ENCODE measurements around the gene RYR2.

GRCh38 chr1:237071641-237072420 is 29.8 kb downstream of the RYR2 start:
- TF ChIP-seq CTCF (IDR thresholded peaks at IDR 0.05 in 2 of 3, conservative IDR thresholded peaks at IDR 0.05 in 1 of 3; ENCODE audit: insufficient read depth in 2 of 3, low read depth in 1 of 3, low read length in 3 of 3) (no peak), RBM39 (optimal IDR thresholded peaks at IDR 0.05; ENCODE audit: low read depth, low read length) (no peak), JUND (IDR thresholded peaks at IDR 0.05; ENCODE audit: borderline replicate concordance, low read depth, low read length) (no peak), JUND (tag; IDR thresholded peaks at IDR 0.05; ENCODE audit: borderline replicate concordance, low read depth, low read length) (no peak)
